ENCODE measurements around the gene CDHR5. TPM values are rescaled to one million over a fixed set of nuclear protein-coding genes. Genes with fewer than 3 reads are reported as not detected.

The CDHR5 gene
- total RNA-seq, 3 donors from 2014 or later: 6.2 TPM; not detected in 2

DNA sequence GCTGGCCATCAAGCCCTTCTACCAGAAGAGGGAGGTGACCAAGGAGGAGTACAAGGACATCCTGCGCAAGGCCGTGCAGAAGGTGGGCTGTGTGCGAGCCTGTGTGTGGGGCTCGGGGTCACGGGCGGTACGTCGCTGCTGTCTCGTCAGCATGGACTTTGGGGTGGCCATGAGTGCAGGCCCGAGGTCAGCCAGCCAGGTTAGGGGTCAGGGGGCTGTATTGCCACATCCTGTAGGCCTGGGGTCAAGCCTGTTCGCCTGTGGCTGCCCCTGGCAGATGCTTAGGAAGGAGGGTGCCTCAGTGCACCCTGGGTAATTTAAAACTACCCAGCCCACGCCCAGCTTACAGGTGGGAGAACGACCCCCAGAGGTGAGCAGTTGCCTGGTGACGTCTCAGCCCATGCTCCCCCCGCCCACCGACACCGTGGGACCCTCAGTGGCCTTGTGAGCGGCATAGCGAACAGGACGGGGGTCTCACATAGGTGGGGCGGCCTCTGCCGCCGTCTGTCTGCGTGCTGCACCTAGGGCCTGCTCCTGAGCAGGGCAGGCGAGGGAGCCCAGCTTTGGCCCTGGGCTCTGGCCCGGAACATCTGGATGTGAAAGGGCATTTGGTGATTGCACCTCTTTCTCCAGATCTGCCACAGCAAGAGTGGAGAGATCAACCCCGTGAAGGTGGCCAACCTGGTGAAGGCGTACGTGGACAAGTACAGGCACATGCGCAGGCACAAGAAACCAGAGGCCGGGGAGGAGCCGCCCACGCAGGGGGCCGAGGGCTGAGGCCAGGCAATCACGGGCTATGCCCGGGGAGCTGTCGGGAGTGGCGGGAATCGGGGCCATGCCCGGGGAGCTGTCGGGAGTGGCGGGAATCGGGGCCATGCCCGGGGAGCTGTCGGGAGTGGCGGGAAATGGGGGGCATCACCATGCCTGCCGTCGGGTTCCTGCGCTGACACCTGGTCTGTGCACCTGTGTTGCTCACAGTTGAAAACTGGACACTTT is 13.5 kb downstream of the CDHR5 start:
- Histone ChIP-seq H3K27ac (no peak overlapping the region), H3K36me3 (peaks cover 5% of the 10 kb centered on the region), H3K9me3 (no peaks in the 10 kb centered on the region), H3K4me1 (peaks cover 10 to 13% of the 10 kb centered on the region in 2 donors), H3K4me3 (no peak overlapping the region), H3K27me3 (no peaks in the 10 kb centered on the region)
- intact Hi-C loops (cut with DNase I; ENCODE audit: low total_unique reads): no loop called here
- no peak for TF ChIP-seq POLR2A (IDR thresholded peaks at IDR 0.05)
- no peak for TF ChIP-seq POLR2AphosphoS5 (IDR thresholded peaks at IDR 0.05)
- TF ChIP-seq, protein P1, sequence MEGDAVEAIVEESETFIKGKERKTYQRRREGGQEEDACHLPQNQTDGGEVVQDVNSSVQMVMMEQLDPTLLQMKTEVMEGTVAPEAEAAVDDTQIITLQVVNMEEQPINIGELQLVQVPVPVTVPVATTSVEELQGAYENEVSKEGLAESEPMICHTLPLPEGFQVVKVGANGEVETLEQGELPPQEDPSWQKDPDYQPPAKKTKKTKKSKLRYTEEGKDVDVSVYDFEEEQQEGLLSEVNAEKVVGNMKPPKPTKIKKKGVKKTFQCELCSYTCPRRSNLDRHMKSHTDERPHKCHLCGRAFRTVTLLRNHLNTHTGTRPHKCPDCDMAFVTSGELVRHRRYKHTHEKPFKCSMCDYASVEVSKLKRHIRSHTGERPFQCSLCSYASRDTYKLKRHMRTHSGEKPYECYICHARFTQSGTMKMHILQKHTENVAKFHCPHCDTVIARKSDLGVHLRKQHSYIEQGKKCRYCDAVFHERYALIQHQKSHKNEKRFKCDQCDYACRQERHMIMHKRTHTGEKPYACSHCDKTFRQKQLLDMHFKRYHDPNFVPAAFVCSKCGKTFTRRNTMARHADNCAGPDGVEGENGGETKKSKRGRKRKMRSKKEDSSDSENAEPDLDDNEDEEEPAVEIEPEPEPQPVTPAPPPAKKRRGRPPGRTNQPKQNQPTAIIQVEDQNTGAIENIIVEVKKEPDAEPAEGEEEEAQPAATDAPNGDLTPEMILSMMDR (IDR thresholded peaks at IDR 0.05): no peak
- no peak for DNase-seq (ENCODE audit: low spot score in 2 of 2)

DNA sequence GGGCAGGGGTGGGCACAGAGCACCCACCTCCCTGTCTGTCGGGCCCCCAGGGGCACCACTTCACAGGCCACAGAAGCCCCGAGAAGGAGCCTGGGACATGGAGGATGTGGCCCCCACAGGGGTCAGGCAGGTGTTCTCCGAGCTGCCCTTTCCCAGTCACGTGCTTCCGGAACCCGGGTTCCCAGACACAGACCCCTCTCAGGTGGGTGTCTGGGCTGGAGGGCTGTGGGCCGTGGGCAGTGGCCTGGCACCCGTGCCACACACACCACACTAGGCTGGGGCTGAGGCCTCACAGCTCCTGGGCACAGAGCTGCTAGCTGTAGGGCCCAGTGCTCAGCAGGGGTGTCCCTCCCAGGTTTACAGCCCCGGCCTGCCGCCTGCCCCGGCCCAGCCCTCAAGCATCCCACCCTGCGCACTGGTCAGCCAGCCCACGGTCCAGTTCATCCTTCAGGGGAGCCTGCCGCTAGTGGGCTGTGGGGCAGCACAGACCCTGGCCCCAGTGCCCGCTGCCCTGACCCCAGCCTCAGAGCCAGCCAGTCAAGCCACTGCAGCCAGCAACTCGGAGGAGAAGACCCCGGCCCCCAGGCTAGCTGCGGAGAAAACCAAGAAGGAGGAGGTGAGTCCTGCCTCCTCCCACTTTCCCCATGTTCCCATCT is 14.5 kb downstream of the CDHR5 start:
- Histone ChIP-seq H3K4me1 (peaks cover 10 to 13% of the 10 kb centered on the region in 2 donors), H3K36me3 (peaks cover 5% of the 10 kb centered on the region), H3K27me3 (no peaks in the 10 kb centered on the region), H3K9me3 (no peaks in the 10 kb centered on the region), H3K4me3 (no peak overlapping the region), H3K27ac (no peak overlapping the region)
- intact Hi-C loops (cut with DNase I; ENCODE audit: low total_unique reads): no loop called here
- no peak for DNase-seq (ENCODE audit: low spot score in 2 of 2)
- TF ChIP-seq, protein P1 (IDR thresholded peaks at IDR 0.05): no peak
- TF ChIP-seq POLR2A (IDR thresholded peaks at IDR 0.05): no peak
- no peak for TF ChIP-seq POLR2AphosphoS5 (IDR thresholded peaks at IDR 0.05)

DNA sequence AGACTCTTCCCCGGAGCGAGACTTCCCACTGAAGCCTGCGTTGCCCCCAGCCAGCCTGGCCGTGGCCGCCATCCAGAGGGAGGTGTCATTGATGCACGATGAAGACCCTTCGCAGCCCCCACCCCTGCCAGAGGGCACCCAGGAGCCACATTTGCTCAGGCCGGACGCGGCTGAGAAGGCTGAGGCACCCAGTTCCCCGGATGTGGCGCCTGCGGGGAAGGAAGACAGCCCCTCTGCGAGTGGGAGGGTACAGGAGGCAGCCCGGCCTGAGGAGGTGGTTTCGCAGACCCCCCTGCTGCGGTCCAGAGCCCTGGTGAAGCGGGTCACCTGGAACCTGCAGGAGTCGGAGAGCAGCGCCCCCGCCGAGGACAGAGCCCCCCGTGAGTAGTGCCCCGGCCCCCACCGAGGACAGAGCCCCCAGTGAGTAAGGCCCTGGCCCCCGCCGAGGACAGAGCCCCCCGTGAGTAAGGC is 15.4 kb downstream of the CDHR5 start:
- Histone ChIP-seq H3K9me3 (no peaks in the 10 kb centered on the region), H3K27me3 (no peaks in the 10 kb centered on the region), H3K27ac (no peak overlapping the region), H3K36me3 (peaks cover 11% of the 10 kb centered on the region), H3K4me3 (no peak overlapping the region), H3K4me1 (peaks cover 3 to 9% of the 10 kb centered on the region in 2 donors)
- no peak for DNase-seq (ENCODE audit: low spot score in 2 of 2)
- TF ChIP-seq POLR2AphosphoS5 (IDR thresholded peaks at IDR 0.05): no peak
- intact Hi-C loops (cut with DNase I; ENCODE audit: low total_unique reads): no loop called here

DNA sequence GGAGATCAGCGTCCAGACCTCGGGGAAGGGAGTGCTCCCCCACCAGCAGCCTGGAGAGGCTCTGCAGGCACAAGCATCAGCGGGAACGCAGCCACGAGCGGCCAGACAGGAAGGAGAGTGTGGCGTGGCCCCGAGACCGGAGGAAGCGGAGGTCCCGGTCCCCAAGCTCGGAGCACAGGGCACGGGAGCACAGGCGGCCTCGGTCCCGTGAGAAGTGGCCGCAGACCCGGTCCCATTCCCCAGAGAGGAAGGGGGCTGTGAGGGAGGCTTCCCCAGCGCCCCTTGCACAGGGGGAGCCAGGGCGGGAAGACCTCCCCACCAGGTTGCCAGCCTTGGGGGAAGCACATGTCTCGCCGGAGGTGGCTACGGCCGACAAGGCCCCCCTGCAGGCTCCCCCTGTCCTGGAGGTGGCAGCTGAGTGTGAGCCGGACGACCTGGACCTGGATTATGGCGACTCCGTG is 15.9 kb downstream of the CDHR5 start:
- Histone ChIP-seq H3K4me1 (peaks cover 0 to 3% of the 10 kb centered on the region in 2 donors), H3K9me3 (no peaks in the 10 kb centered on the region), H3K27ac (no peak overlapping the region), H3K36me3 (peaks cover 11% of the 10 kb centered on the region), H3K27me3 (no peaks in the 10 kb centered on the region), H3K4me3 (no peak overlapping the region)
- no peak for DNase-seq (ENCODE audit: low spot score in 2 of 2)
- TF ChIP-seq POLR2A (IDR thresholded peaks at IDR 0.05) (no peak), POLR2AphosphoS5 (IDR thresholded peaks at IDR 0.05) (no peak)
- TF ChIP-seq, protein P1 (IDR thresholded peaks at IDR 0.05): no peak
- intact Hi-C loops (cut with DNase I; ENCODE audit: low total_unique reads): no loop called here

DNA sequence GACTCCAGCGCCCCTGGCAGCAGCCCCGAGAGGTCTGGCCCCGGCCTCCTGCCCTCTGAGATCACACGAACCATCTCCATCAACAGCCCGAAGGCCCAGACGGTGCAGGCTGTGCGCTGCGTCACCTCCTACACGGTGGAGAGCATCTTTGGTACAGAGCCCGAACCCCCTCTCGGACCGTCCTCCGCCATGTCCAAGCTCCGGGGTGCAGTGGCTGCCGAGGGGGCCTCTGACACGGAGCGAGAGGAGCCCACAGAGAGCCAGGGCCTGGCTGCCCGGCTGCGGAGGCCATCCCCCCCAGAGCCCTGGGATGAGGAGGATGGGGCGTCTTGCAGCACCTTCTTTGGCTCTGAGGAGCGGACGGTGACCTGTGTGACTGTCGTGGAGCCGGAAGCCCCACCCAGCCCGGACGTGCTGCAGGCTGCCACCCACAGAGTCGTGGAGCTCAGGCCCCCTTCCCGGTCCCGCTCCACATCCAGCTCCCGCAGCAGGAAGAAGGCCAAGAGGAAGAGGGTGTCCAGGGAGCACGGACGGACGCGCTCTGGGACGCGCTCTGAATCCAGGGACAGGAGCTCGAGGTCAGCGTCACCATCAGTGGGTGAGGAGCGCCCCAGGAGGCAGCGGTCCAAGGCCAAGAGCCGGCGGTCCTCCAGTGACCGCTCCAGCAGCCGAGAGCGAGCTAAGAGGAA is 16.6 kb downstream of the CDHR5 start:
- no peak overlapping the region for H3K4me3 ChIP-seq
- intact Hi-C loops (cut with DNase I; ENCODE audit: low total_unique reads): no loop called here
- DNase-seq (ENCODE audit: low spot score in 2 of 2): no peak
- no peaks in the 10 kb centered on the region for H3K27me3 ChIP-seq
- H3K4me1 ChIP-seq: no peaks in the 10 kb centered on the region
- H3K9me3 ChIP-seq: no peaks in the 10 kb centered on the region
- TF ChIP-seq, protein P1 (IDR thresholded peaks at IDR 0.05): no peak
- TF ChIP-seq POLR2AphosphoS5 (IDR thresholded peaks at IDR 0.05) (no peak), POLR2A (IDR thresholded peaks at IDR 0.05) (no peak)
- H3K36me3 ChIP-seq: peaks cover 11% of the 10 kb centered on the region
- no peak overlapping the region for H3K27ac ChIP-seq

Data from breast epithelium (tissue), 4 donors.